GM19193 (cell line): Measurements from ENCODE around the gene NEMP2.

Source experiments
- POLR2A ChIP-seq: IDR thresholded peaks from 4 replicates; pipeline ENCODE4 v1.6.1; 2011; ENCODE audit not compliant: insufficient read depth, insufficient read length; ENCODE audit errors: extremely low read depth

Gene NEMP2

GRCh38 chr2:190514676-190515075 is 19.8 kb downstream of the NEMP2 start:
- no peak for TF ChIP-seq POLR2A

- no peak for TF ChIP-seq POLR2A
Measured at GRCh38 chr2:190513877-190514276, 20.6 kb downstream of the NEMP2 start.

DNA sequence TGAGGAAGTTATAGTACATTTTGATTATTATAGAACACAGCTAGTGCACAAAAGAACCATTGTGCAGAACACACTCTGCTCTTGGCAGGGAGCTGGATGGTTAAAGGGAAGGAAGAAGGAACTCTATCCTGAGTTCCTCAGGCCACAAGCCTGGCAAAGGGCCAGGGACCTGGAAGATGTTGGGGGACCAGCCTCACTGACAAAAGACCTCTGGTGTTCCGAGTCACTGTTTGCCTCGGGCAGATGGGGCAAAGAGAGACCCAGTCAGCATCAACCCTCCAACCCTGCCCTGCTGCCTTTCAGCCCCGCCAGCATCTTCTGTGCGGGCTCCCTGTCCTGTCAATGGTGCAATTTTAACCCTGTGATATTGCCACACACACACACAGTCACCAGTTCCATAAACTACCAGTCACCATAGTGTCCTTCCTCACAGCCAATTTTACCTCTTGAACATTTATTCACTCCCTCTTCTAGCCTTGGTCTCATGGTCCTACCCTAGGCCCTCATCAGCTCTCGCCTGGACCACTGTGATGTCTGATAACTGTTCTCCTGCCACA is 21.9 kb downstream of the NEMP2 start:
- TF ChIP-seq POLR2A: no peak

GRCh38 chr2:190511104-190511503 is 23.4 kb downstream of the NEMP2 start:
- TF ChIP-seq POLR2A: no peak

- TF ChIP-seq POLR2A: no peak
Measured at GRCh38 chr2:190507135-190507534, 27.4 kb downstream of the NEMP2 start.

GRCh38 chr2:190506666-190507065 is 27.9 kb downstream of the NEMP2 start:
- TF ChIP-seq POLR2A: no peak

DNA sequence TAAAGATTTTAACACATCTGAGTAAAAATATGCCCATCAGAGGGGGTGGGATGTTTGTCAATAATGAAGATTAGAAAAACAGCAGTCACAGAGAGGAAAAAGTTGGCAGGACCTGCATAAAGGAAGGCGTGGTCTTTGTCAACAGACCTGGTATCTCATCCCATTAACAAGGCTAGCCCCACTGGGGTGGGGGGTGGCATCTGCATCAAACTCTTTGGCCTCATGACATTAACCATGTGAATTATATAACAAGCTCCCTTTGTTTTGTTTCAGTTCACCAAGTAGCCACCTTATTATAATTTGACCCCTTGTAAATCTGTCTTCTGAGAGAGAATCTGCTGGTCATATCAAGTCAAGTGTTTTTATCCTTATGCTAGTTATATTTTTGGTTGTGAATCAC is 28.8 kb downstream of the NEMP2 start:
- TF ChIP-seq POLR2A: no peak

GRCh38 chr2:190504912-190505311 is 29.6 kb downstream of the NEMP2 start:
- TF ChIP-seq POLR2A: no peak

- TF ChIP-seq POLR2A: no peak
Measured at GRCh38 chr2:190503088-190503487, 31.4 kb downstream of the NEMP2 start.

GRCh38 chr2:190501702-190502407 is 32.7 kb downstream of the NEMP2 start:
- TF ChIP-seq POLR2A: no peak

- no peak for TF ChIP-seq POLR2A
Measured at GRCh38 chr2:190501231-190501630, 33.3 kb downstream of the NEMP2 start.

- TF ChIP-seq POLR2A: no peak
Measured at GRCh38 chr2:190500054-190500502, 34.4 kb downstream of the NEMP2 start.

- TF ChIP-seq POLR2A: no peak
Measured at GRCh38 chr2:190499273-190499672, 35.2 kb downstream of the NEMP2 start.

- TF ChIP-seq POLR2A: no peak
Measured at GRCh38 chr2:190497428-190497827, 37.1 kb downstream of the NEMP2 start.

DNA sequence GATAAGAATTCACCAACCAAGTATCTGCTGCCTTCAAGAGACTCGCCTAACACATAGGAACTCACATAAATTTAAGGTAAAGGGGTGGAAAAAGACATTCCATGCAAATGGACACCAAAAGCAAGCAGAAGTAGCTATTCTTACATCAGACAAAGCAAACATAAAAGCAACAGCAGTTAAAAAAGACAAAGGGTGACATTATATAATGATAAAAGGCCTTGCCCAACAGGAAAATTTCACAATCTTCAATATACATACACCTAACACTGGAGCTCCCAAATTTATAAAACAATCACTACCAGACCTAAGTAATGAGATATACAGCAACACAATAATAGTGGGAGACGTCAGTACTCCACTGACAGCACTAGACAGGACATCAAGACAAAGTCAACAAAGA is 41.4 kb downstream of the NEMP2 start:
- no peak for TF ChIP-seq POLR2A

DNA sequence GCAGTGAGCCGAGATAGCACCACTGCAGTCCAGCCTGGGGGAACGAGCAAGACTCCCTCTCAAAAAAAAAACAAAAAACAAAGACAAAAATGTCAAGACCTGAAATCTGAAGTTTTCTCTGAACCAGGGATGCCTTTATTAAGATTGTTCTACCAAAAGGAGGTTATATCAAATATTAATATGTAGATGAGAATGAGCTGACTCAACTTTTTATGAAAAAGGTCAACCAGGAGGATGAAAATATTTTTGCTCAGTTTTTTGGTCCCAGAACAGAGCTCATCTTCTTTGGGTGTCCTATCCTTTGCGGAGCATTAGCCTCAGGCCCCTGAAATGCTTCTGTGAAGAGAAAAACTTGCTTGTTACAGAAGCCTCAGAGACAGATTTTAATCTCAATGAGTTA is 44.0 kb downstream of the NEMP2 start:
- no peak for TF ChIP-seq POLR2A
